Neuronal stem cell (in vitro differentiated cells): Measurements from ENCODE around the gene WDHD1.
"Not testable (repeated sequence)": the region's sequence is repeated elsewhere in the genome, so short reads cannot be mapped to it uniquely, and the experiment has no call there.

Experiments
- DNase-seq: peaks from one replicate; pipeline ENCODE4 v3.0.0-alpha.2; 2013; ENCODE audit warnings: low spot score
- H2AFZ ChIP-seq: one replicate; pipeline ENCODE4 v1.6.1; 2013; ENCODE audit warnings: mild to moderate bottlenecking, low read length, inconsistent platforms
- H2AK5ac ChIP-seq: 2 replicates; pipeline ENCODE4 v1.6.1; 2013; ENCODE audit warnings: low read depth, mild to moderate bottlenecking, inconsistent platforms, low read length, moderate library complexity, mixed read lengths
- H2BK120ac ChIP-seq: 2 replicates; pipeline ENCODE4 v1.6.1; 2013; ENCODE audit warnings: low read depth, mild to moderate bottlenecking, inconsistent platforms, low read length, moderate library complexity, mixed read lengths
- H2BK12ac ChIP-seq: one replicate; pipeline ENCODE4 v1.6.1; 2013; ENCODE audit warnings: low read length, inconsistent platforms
- H2BK15ac ChIP-seq: 2 replicates; pipeline ENCODE4 v1.6.1; 2013; ENCODE audit warnings: mild to moderate bottlenecking, low read length, inconsistent platforms, mixed read lengths
- H2BK5ac ChIP-seq: one replicate; pipeline ENCODE4 v1.6.1; 2013; ENCODE audit warnings: inconsistent platforms, mild to moderate bottlenecking, low read length, moderate library complexity
- H3K14ac ChIP-seq: one replicate; pipeline ENCODE4 v1.6.1; 2013; ENCODE audit warnings: low read length, inconsistent platforms
- H3K18ac ChIP-seq: 2 replicates; pipeline ENCODE4 v1.6.1; 2013; ENCODE audit warnings: low read length, inconsistent platforms
- H3K23ac ChIP-seq: 2 replicates; pipeline ENCODE4 v1.6.1; 2013; ENCODE audit warnings: low read depth, mild to moderate bottlenecking, mixed read lengths, low read length, inconsistent platforms; ENCODE audit not compliant: poor library complexity
- H3K27ac ChIP-seq: replicated peaks from 3 replicates; pipeline ENCODE4 v1.5.1; 2013; ENCODE audit warnings: low read length, inconsistent platforms
- H3K27me3 ChIP-seq, 3 experiments: 2 replicates each; pipeline ENCODE4 v1.6.1; 2013; ENCODE audit warnings: low read length in 3 of 3, mild to moderate bottlenecking in 2 of 3, inconsistent platforms in 1 of 3, low read depth in 1 of 3, mixed read lengths in 1 of 3, moderate library complexity in 1 of 3; ENCODE audit not compliant: control insufficient read depth in 3 of 3, insufficient read depth in 3 of 3
- H3K36me3 ChIP-seq, 2 donors: replicated peaks in 1 of 2; 2 replicates each; pipeline ENCODE4 v1.6.1; 2013; ENCODE audit warnings: low read length in 2 of 2; ENCODE audit not compliant: control insufficient read depth in 2 of 2, insufficient read depth in 2 of 2
- H3K4ac ChIP-seq: 2 replicates; pipeline ENCODE4 v1.6.1; 2013; ENCODE audit warnings: inconsistent platforms, mild to moderate bottlenecking, low read length, moderate library complexity
- H3K4me1 ChIP-seq, 2 donors: 1 replicate in 1 of 2; 2 replicates in 1 of 2; pipeline ENCODE4 v1.6.1; 2013; ENCODE audit warnings: low read length in 2 of 2, low read depth in 1 of 2; ENCODE audit not compliant: control insufficient read depth in 2 of 2, insufficient read depth in 1 of 2
- H3K4me2 ChIP-seq: one replicate; pipeline ENCODE4 v1.6.1; 2013; ENCODE audit warnings: mild to moderate bottlenecking, low read length, inconsistent platforms; ENCODE audit not compliant: insufficient read depth, poor library complexity, severe bottlenecking
- H3K4me3 ChIP-seq, 2 donors: 2 replicates each; pipeline ENCODE4 v1.5.1; 2013; ENCODE audit warnings: low read length in 2 of 2, mild to moderate bottlenecking in 2 of 2, inconsistent platforms in 1 of 2, moderate library complexity in 1 of 2
- H3K79me1 ChIP-seq: one replicate; pipeline ENCODE4 v1.6.1; 2013; ENCODE audit warnings: low read depth, mild to moderate bottlenecking, inconsistent platforms, low read length, moderate library complexity
- H3K9ac ChIP-seq: one replicate; pipeline ENCODE4 v1.6.1; 2013; ENCODE audit warnings: mild to moderate bottlenecking, low read depth, low read length, inconsistent platforms; ENCODE audit not compliant: poor library complexity
- H3K9me3 ChIP-seq, 2 donors: replicated peaks in 1 of 2; 2 replicates each; pipeline versions ENCODE3 to v1.6.1; 2013; ENCODE audit warnings: low read length in 2 of 2, mild to moderate bottlenecking in 2 of 2, inconsistent platforms in 1 of 2, low read depth in 1 of 2, mixed read lengths in 1 of 2, moderate library complexity in 1 of 2; ENCODE audit not compliant: control insufficient read depth in 2 of 2, insufficient read depth in 1 of 2
- H4K8ac ChIP-seq: one replicate; pipeline ENCODE4 v1.6.1; 2013; ENCODE audit warnings: low read depth, mild to moderate bottlenecking, inconsistent platforms, low read length, moderate library complexity
- H4K91ac ChIP-seq: one replicate; pipeline ENCODE4 v1.6.1; 2013; ENCODE audit warnings: low read length, low read depth, mild to moderate bottlenecking, inconsistent platforms; ENCODE audit not compliant: poor library complexity
- WGBS, 2 donors: extraction: QIAGEN DNeasy Blood & Tissue Kit; methylation state at CpG; one replicate each; pipeline ENCODE4 v1.1.7; 2013; ENCODE audit warnings: missing lambda C conversion rate in 2 of 2, mixed read lengths in 1 of 2; ENCODE audit not compliant: insufficient read length in 2 of 2, insufficient replicate concordance in 1 of 2; ENCODE audit errors: extremely low coverage in 2 of 2; 5-methylcytosine and 5-hydroxymethylcytosine counted together

Gene WDHD1

DNA sequence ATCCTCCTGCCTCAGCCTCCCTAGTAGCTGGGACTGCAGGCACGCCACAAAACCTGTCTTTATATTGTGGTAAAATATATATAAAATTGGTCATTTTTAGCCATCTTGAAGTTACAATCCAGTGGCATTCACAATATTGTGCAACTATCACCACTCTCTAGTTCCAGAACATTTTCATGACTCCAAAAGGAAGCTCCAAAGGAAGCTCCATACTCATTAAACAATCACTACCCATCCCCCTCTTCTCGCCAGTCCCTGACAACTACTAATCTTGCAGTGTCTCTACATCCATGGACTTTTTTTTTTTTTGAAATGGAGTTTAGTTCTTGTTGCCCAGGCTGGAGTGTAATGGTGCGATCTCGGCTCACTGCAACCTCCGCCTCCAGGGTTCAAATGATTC is 127.3 kb downstream of the WDHD1 start:
- no peak overlapping the region for H3K23ac ChIP-seq
- H3K27ac ChIP-seq, result no peak overlapping the region
- H4K8ac ChIP-seq, result no peak overlapping the region
- H3K4ac ChIP-seq, result no peak overlapping the region
- no peak overlapping the region for H2BK120ac ChIP-seq
- H3K36me3 ChIP-seq, result no peaks in the 10 kb centered on the region
- WGBS, 2 donors, result no CpG with 5 or more reads among the region's 5 CpGs
- H3K9me3 ChIP-seq, result no peaks in the 10 kb centered on the region
- DNase-seq, result no peak
- H3K18ac ChIP-seq, result no peak overlapping the region
- H3K4me2 ChIP-seq, result no peak overlapping the region
- peaks cover 6 to 24% (median 20%) of the 10 kb centered on the region in 3 experiments for H3K27me3 ChIP-seq
- H2BK5ac ChIP-seq, result no peak overlapping the region
- no peak overlapping the region for H3K4me3 ChIP-seq
- peaks cover 2% of the 10 kb centered on the region for H3K79me1 ChIP-seq
- no peak overlapping the region for H3K9ac ChIP-seq
- H2AK5ac ChIP-seq, result no peak overlapping the region
- H3K4me1 ChIP-seq, result peaks cover 0 to 3% of the 10 kb centered on the region in 2 donors
- no peak overlapping the region for H4K91ac ChIP-seq
- no peak overlapping the region for H2BK15ac ChIP-seq
- H3K14ac ChIP-seq, result no peak overlapping the region
- no peak overlapping the region for H2BK12ac ChIP-seq
- H2AFZ ChIP-seq, result no peak overlapping the region

DNA sequence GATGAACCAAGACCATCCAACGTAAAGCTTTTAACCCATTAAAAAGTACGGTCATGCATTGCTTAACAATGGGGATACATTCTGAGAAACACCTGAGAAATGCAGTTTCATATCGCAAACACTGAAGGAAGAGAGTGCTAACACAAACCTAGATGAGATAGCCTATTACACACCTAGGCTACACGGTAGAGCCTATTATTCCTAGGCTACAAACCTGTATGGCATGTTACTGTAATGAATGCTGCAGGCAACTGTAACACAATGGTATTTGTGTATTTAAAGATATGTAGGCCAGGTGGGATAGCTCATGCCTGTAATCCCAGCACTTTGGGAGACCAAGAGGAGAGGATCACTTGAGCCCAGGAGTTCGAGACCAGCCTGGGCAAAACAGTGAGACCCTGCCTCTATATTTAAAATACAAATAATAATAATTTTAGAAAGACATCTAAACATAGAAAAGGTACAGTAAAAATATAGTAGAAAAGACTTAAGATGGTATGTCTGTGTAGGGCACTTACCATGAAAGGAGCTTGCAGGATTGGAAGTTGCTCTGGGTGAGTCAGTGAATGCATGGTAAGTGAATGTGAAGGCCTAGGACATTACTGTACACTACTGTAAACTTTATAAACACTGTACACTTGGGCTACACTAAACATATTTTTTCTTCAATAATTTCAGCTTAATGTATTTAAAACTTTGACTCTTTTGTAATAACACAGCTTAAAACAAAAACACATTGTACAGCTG is 128.9 kb downstream of the WDHD1 start:
- not testable (repeated sequence) for H3K9me3 ChIP-seq, H2BK12ac ChIP-seq, H2BK120ac ChIP-seq, H3K14ac ChIP-seq, H3K4me2 ChIP-seq, H3K36me3 ChIP-seq, H3K79me1 ChIP-seq, DNase-seq, H3K9ac ChIP-seq, H3K23ac ChIP-seq, H2BK15ac ChIP-seq, H3K4ac ChIP-seq, H3K27ac ChIP-seq, H2BK5ac ChIP-seq, H4K91ac ChIP-seq, H2AK5ac ChIP-seq, H4K8ac ChIP-seq, H2AFZ ChIP-seq, H3K4me1 ChIP-seq, H3K4me3 ChIP-seq, H3K18ac ChIP-seq
- peaks cover 6 to 17% (median 15%) of the 10 kb centered on the region in 3 experiments for H3K27me3 ChIP-seq
- no CpG with 5 or more reads among the region's 5 CpGs for WGBS, 2 donors

- peak overlapping the region; percentile 72 for H4K8ac ChIP-seq
- no CpG with 5 or more reads among the region's 4 CpGs for WGBS, 2 donors
These were observed 131.2 kb downstream of the WDHD1 start for GRCh38 chr14:54895683-54896082.

GRCh38 chr14:54894995-54895394 is 131.9 kb downstream of the WDHD1 start:
- Histone ChIP-seq H3K4me1 (no peaks in the 10 kb centered on the region), H3K23ac (no peak overlapping the region), H3K18ac (no peak overlapping the region), H3K9ac (no peak overlapping the region), H2BK15ac (no peak overlapping the region), H3K36me3 (no peaks in the 10 kb centered on the region), H4K8ac (no peak overlapping the region), H3K4me3 (no peak overlapping the region), H3K79me1 (no peaks in the 10 kb centered on the region), H3K4me2 (no peak overlapping the region), H2BK5ac (no peak overlapping the region), H2BK12ac (no peak overlapping the region), H3K4ac (no peak overlapping the region), H2AFZ (no peak overlapping the region), H2BK120ac (no peak overlapping the region), H4K91ac (no peak overlapping the region), H3K27ac (no peak overlapping the region), H2AK5ac (no peak overlapping the region), H3K9me3 (no peaks in the 10 kb centered on the region), H3K27me3 (no peaks in the 10 kb centered on the region), H3K14ac (no peak overlapping the region)
- DNase-seq, result no peak
- WGBS, 2 donors, result no CpG with 5 or more reads among the region's 3 CpGs

More at GRCh38 chr14:54895683-54896082, 131.2 kb downstream of the WDHD1 start:
- Histone ChIP-seq H2BK12ac (peak overlapping the region; percentile 30), H3K4me3 (no peak overlapping the region), H3K4ac (no peak overlapping the region), H3K27ac (no peak overlapping the region), H3K79me1 (no peaks in the 10 kb centered on the region), H4K91ac (no peak overlapping the region), H3K4me1 (no peaks in the 10 kb centered on the region), H3K18ac (no peak overlapping the region), H3K9me3 (no peaks in the 10 kb centered on the region), H3K9ac (no peak overlapping the region), H3K4me2 (no peak overlapping the region), H2BK15ac (no peak overlapping the region), H2BK120ac (no peak overlapping the region), H2BK5ac (no peak overlapping the region), H3K14ac (no peak overlapping the region), H3K23ac (no peak overlapping the region), H2AK5ac (no peak overlapping the region), H3K27me3 (peaks cover 0 to 4% (median 2%) of the 10 kb centered on the region in 3 experiments), H2AFZ (no peak overlapping the region), H3K36me3 (no peaks in the 10 kb centered on the region)
- no peak for DNase-seq
